Activated CD8-positive, alpha-beta memory T cell treated with anti-CD3 and anti-CD28 coated beads for 48 hours (primary cell): Measurements from ENCODE around the gene PPIL6.

Experiments used
- DNase-seq, 3 experiments: peaks; one replicate each; pipeline ENCODE4 v3.0.0-alpha.2; 2020; ENCODE audit warnings: low read depth in 2 of 3, low spot score in 2 of 3

PPIL6 gene

GRCh38 chr6:109449795-109450673, 9.6 kb upstream of the PPIL6 start:
- DNase-seq: no peak

DNA sequence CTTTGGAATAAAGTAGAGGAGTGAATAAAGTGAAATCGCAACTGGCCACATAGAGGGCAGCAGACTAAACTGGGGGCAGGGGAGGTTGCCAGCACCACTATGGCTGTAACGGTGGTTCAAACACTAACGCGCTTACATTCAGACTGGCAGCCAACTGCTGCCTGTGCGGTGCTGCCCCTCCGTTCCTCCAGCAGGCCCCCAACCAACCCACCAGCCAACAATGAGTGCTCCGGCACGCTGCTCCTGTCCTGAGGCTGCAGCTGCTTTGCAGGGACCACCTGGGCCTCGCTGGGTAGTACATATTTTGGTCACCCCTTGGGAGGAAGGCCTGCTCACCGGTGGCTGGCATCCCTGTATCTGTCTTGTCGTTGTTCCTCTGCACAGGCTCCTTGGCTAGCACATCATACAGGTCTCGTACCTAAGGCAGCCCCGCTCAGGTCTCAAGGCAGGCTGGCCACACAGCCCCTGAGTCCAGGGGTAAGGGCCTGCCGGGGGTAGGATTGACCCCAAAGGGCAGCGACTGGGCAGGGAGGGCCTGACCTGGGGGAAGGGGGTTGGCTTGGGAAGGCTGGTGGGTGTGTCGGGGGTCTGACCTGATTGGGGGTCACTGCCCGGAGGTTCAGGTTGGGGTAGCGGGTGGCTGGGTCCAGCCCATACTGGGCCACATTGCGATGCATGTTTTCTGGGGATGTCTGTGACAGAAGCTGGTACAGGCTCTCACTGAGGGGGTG, 8.8 kb upstream of the PPIL6 start:
- no peak for DNase-seq

GRCh38 chr6:109448615-109449014, 8.2 kb upstream of the PPIL6 start:
- DNase-seq: no peak

DNA sequence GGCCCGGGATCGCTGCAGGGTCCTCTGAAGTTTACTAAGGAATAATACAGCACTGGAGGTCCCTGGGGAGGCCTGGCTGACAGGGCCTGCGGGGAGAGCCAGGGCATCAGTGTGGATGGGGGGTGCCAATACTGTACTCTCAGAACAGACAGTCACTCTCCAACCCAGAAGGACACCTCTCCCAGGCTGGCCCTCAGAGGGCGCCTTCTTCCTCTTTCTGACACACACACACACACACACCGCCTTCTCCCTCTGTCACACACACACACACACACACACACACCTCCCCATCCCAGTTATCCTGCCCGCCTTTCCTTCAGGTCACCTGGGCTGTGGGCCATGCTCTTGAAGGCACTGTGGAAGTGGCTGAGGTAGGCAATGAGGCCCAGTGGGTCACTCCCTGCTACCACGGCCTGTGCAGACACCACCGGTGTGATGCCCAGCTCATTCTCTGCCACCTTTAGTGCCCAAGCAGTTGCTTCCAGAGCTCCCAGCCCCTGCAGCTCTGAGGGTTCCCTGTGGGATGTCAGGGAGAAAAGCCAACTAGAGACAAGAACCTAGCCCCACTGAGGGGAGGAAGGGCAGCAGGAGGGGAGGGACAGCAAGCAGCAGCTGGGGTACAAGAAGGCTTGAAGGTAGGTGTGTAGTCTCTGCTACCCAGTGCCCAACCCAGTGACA, 7.6 kb upstream of the PPIL6 start:
- DNase-seq: no peak

DNA sequence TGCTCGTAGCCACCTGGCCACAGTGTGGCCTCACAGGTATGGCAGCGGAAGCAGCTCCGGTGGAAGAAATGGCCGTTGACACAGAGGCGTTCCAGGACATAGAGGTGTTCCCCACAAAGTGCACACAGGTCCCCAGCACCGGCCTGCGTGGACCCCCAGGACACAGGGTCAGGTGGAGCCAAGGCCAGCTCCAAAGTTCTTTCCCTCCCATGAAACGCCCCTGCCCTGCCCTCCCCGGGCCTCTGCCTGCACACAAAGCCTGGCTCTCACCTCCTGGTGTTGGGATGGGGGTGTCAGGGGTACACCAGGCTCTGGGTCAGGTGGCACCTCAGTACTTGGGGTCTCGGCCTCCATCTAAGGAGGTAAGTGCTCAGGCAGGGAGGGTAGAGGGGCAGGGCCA, 6.7 kb upstream of the PPIL6 start:
- DNase-seq: no peak

DNA sequence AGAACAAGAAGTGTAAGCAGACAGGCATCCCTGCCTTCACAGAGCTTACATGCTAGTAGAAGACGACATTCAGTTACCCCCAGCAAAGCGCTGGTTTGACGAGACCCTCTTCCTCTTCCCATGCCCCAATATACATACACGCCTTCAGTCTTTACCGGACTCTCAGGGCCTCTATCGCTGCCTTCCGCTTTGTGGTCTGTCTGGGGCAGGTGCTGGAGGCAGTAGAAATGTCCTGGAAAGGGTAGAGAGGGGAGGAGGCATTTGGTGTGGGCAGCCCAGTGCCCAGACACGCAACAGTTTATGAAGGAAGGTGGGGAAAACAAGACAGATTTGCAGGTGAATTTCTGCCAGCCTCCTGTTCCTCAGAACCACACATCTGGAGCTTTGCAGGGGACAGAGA, 6.1 kb upstream of the PPIL6 start:
- DNase-seq: no peak

GRCh38 chr6:109446072-109446471, 5.6 kb upstream of the PPIL6 start:
- no peak for DNase-seq

GRCh38 chr6:109445382-109445781, 5.0 kb upstream of the PPIL6 start:
- DNase-seq: no peak

- no peak for DNase-seq
These were observed 3.1 kb upstream of the PPIL6 start for GRCh38 chr6:109443425-109443950.

- no peak for DNase-seq
These were observed 2.0 kb upstream of the PPIL6 start for GRCh38 chr6:109442393-109442924.

GRCh38 chr6:109441069-109441816, 815 bp upstream of the PPIL6 start:
- DNase-seq: no peak

DNA sequence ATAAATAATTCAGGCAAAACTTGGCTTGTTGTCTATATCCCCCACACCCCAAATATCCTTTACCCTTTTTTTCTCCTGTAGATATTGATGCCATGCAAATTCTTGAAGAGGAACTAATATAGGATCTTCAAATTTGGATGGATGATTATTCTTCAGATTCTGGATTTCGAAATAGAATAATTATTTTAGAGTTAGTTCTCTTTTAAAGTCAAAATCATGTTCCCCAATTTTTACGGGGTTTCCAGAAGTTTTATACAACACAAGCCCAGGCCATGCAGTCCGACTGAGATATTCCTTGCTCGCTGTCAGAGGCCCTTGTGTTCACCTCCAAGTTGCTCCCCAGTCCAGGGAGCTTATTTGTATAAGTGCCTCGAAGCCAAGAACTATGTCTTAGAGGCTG, 4.4 kb downstream of the PPIL6 start:
- no peak for DNase-seq

GRCh38 chr6:109434456-109434855, 6.0 kb downstream of the PPIL6 start:
- no peak for DNase-seq

- no peak for DNase-seq
These were observed 10.9 kb downstream of the PPIL6 start for GRCh38 chr6:109429496-109429895.

GRCh38 chr6:109428889-109429477, 11.4 kb downstream of the PPIL6 start:
- DNase-seq: no peak

GRCh38 chr6:109424946-109425345, 15.5 kb downstream of the PPIL6 start:
- no peak for DNase-seq

GRCh38 chr6:109421184-109421583, 19.2 kb downstream of the PPIL6 start:
- no peak for DNase-seq

DNA sequence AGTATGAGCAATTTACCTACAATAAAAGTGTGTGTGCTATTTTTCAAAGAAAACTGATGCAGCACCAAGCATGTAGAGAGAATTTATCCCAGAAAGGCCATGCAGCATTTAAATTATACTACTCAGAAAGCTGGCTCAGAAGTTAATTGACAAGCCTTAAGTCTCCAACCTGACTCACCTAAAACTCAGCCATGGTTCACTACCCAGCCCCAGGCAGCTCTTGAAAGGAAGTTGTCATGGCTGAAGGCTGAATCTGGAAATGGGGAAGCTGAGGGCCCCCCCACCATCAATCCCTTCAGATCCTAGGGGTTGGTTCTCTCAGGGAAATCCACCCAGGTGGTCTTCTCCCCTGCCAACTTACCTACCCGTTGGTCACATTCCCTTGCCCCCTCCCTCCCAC, 19.7 kb downstream of the PPIL6 start:
- no peak for DNase-seq

GRCh38 chr6:109417646-109418045, 22.8 kb downstream of the PPIL6 start:
- DNase-seq: no peak

GRCh38 chr6:109411034-109411433, 29.4 kb downstream of the PPIL6 start:
- DNase-seq: no peak
